Heart right ventricle (tissue), 16 donors: ENCODE measurements around the gene MAGEA9B. TPM values are rescaled to one million over a fixed set of nuclear protein-coding genes. Genes with fewer than 3 reads are reported as not detected.
"Not testable (repeated sequence)": the region's sequence is repeated elsewhere in the genome, so short reads cannot be mapped to it uniquely, and the experiment has no call there.

ENCODE experiments used
- ATAC-seq, 8 donors: fragments of 200-7000 bp; cut with Tn5 transposase; one replicate each; pipeline ENCODE4 v1.9.1; 2020; ENCODE audit warnings: mild to moderate bottlenecking in 8 of 8, moderate library complexity in 8 of 8, moderate number of reproducible peaks in 1 of 8
- DNase-seq, 2 donors: peaks; one replicate each; pipeline ENCODE4 v3.0.0-alpha.2; 2020
- H3K27ac ChIP-seq, 10 donors: fragments of 200-600 bp; sonication (generic) in 2 of 10; one replicate each; pipeline versions ENCODE4 v1.5.0 to v1.8.0; 2020 to 2022; ENCODE audit warnings: mild to moderate bottlenecking in 3 of 10
- H3K27me3 ChIP-seq, 7 donors: fragments of 200-600 bp; one replicate each; pipeline ENCODE4 v1.8.0; 2021 to 2022; ENCODE audit warnings: mild to moderate bottlenecking in 2 of 7
- H3K36me3 ChIP-seq, 9 donors: fragments of 200-600 bp; sonication (generic) in 1 of 9; one replicate each; pipeline versions ENCODE4 v1.5.0 to v1.8.0; 2020 to 2022; ENCODE audit warnings: mild to moderate bottlenecking in 2 of 9
- H3K4me1 ChIP-seq, 9 donors: fragments of 200-600 bp; sonication (generic) in 1 of 9; one replicate each; pipeline versions ENCODE4 v1.5.0 to v1.8.0; 2020 to 2022; ENCODE audit warnings: mild to moderate bottlenecking in 4 of 9
- H3K4me3 ChIP-seq, 10 donors: fragments of 200-600 bp; sonication (generic) in 2 of 10; one replicate each; pipeline versions ENCODE4 v1.5.0 to v1.8.0; 2020 to 2022; ENCODE audit warnings: mild to moderate bottlenecking in 7 of 10, moderate library complexity in 2 of 10
- H3K9me3 ChIP-seq, 11 donors: fragments of 200-600 bp in 10 of 11; sonication (generic) in 2 of 11; one replicate each; pipeline versions ENCODE4 v1.5.0 to v1.8.0; 2013 to 2022; ENCODE audit warnings: mild to moderate bottlenecking in 2 of 11, control low read depth in 1 of 11, moderate library complexity in 1 of 11
- WGBS, 2 donors: extraction: QIAGEN DNeasy Blood & Tissue Kit; methylation state at CpG; one replicate each; pipeline ENCODE4 v1.1.7; 2013; ENCODE audit warnings: inconsistent platforms in 1 of 2; 5-methylcytosine and 5-hydroxymethylcytosine counted together
- intact Hi-C, 10 donors: fragments of 100-400 bp; cut with DNase I; formaldehyde crosslinking; loops; one replicate each; pipeline versions ENCODE4 v1.11.1 to v1.14.2; 2022
- polyA plus RNA-seq, 2 donors: library from polyadenylated mRNA; stranded (reverse); fragments of 200-250 nt; gene quantifications; one replicate each; pipeline ENCODE4 v1.2.3, GENCODE V29; 2013
- total RNA-seq, 10 donors: library from RNA; stranded (reverse); fragmentation: NEBNext Ultra II Directional in 3 of 10; extraction: Animal tissue kit (Norgen Biotek cat#: 25700) in 3 of 10; gene quantifications; one replicate each; pipeline versions ENCODE4 v1.2.1 to v1.2.4, GENCODE V29; 2021 to 2023
- TF ChIP-seq, protein P1 (sequence below), 9 donors: fragments of 200-600 bp; sonication (generic) in 2 of 9; IDR thresholded peaks; one replicate each; pipeline versions ENCODE4 v1.5.0 to v1.8.0; 2021 to 2022; ENCODE audit warnings: antibody characterized with exemption in 9 of 9, mild to moderate bottlenecking in 5 of 9, moderate library complexity in 1 of 9
- donor health status: Arrhythmogenic right ventricular cardiomyopathy.
- donor health status: ischemic (EF 13 %, LVEDD 7.1; RV severe dilation, severe dysfunction).
- donor health status: healthy with polysubstance abuse.
- donor health status: DM: no; HTN: yes; CAD: no.
- donor health status: DM: no; HTN: no; CAD: no.
- donor health status: ischemic (EF 25% LVEDD 6.9; RV normal size, moderate dysfunction).
- donor health status: ischemic (EF 25% LVEDD 5.7; RV mildly dilated, moderate dysfunction).
- donor health status: healthy.
- donor health status: DM: yes; HTN: yes; CAD: no.
- donor health status: Ischemic cardiomyopathy.
- donor health status: ischemic (EF 35%, LVEDD 5.7; RV mildly dilated, moderate dysfunction).
- donor health status: nonischemic (EF 11% LVEDD 7.7; RV severe dilation, severe dysfunction).
- donor health status: DM: yes; HTN: yes; CAD: no.
- donor health status: PGD.
- donor health status: ischemic (EF 29% LVEDD 5.4; RV normal size, mild dysfunction).
- donor health status: nonischemic (EF 23%, LVEDD 6.1; RV moderate dilation, normal function).

MAGEA9B gene
- total and polyA plus RNA-seq, 12 donors = not detected

DNA sequence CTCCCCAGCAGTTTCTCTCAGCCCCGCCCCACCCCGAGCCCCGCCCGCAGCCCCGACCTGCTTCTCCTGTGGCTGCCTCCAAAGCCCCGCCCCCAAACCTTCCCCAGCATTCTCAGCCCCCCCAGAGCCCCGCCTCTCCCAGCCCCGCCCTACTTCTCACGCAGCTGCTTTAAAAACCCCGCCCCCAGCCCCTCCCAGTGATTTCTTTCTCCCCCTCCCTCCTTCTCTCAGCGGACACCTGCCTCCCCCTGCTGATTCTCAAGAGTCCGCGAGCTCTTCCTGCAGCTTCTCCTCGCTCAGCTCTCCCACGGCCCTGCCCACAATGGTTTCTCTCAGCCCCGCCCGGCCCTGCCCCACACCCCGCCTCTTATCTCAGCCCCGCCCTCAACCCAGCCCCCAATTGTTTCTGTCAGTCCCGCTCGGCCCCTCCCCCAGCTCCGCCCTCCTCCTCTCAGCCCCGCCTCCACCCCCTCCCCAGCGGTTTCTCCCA is 47.1 kb downstream of the MAGEA9B start:
- WGBS, 2 donors = 0 to 2% methylated on average over 6 to 24 of the region's 24 CpGs
- TF ChIP-seq, protein P1, sequence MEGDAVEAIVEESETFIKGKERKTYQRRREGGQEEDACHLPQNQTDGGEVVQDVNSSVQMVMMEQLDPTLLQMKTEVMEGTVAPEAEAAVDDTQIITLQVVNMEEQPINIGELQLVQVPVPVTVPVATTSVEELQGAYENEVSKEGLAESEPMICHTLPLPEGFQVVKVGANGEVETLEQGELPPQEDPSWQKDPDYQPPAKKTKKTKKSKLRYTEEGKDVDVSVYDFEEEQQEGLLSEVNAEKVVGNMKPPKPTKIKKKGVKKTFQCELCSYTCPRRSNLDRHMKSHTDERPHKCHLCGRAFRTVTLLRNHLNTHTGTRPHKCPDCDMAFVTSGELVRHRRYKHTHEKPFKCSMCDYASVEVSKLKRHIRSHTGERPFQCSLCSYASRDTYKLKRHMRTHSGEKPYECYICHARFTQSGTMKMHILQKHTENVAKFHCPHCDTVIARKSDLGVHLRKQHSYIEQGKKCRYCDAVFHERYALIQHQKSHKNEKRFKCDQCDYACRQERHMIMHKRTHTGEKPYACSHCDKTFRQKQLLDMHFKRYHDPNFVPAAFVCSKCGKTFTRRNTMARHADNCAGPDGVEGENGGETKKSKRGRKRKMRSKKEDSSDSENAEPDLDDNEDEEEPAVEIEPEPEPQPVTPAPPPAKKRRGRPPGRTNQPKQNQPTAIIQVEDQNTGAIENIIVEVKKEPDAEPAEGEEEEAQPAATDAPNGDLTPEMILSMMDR (IDR thresholded peaks at IDR 0.05) = no peak
- Histone ChIP-seq H3K9me3 (no peaks in the 10 kb centered on the region), H3K4me3 (peak overlapping the region in 9 of 10 donors; percentile 42 to 76 (median 66)), H3K27me3 (no peaks in the 10 kb centered on the region), H3K27ac (peak overlapping the region; percentile 84 to 93 (median 90)), H3K4me1 (peaks cover 0 to 11% (median 4%) of the 10 kb centered on the region in 9 donors), H3K36me3 (peaks cover 0 to 4% (median 0%) of the 10 kb centered on the region in 9 donors)
- DNase-seq = peak; percentile 91 to 93
- peak; percentile 77 to 88 (median 82) for ATAC-seq
- intact Hi-C loops = no loop called here

DNA sequence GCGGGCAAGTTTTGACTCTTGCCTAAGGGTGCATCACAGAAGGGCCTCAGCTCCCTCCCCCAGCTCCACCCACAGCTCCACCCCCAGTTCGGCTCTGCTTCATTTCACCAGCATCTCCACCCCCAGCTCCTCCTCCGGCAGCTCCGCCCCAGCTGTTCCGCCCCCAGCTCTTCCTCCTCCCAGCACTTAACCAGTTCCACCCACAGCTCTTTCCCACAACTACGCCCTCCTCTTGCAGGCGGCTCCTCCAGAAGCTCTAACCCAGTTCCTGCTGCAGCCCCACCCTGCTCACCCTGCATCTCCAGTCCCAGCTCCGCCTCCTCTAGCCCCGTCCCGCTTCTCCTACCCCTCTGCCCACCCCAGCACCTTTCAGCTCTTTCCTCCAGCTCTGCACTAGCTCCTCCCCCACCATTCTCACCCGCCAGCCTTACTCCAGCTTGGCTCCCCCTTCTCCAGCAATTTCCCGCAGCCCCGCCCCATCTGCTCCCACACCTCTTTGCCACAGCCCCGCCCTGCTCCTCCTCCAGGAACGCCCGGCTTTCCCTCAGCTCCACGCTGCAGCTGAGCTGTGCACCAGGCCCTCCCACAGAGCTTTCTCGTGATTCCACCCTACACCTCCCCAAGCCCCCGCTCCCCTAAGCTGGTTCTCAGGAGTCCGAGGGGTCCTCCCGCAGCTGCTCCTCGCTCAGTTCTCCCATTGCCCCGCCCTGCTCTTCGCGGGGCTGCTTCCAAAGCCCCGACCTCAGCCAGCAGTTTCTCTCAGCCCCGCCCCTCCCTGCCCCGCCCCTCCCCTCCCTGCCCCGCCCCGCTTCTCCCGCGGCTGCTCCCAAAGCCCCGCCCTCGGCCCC is 47.8 kb downstream of the MAGEA9B start:
- peaks cover 0 to 4% (median 0%) of the 10 kb centered on the region in 9 donors for H3K36me3 ChIP-seq
- ATAC-seq (peak; percentile 69 to 82 (median 76)), DNase-seq (peak; percentile 87 to 91)
- peak overlapping the region in 9 of 10 donors; percentile 27 to 76 (median 66) for H3K4me3 ChIP-seq
- intact Hi-C loops = no loop called here
- H3K4me1 ChIP-seq = peaks cover 0 to 11% (median 4%) of the 10 kb centered on the region in 9 donors
- peak overlapping the region; percentile 22 to 93 (median 77) for H3K27ac ChIP-seq
- TF ChIP-seq, protein P1 (IDR thresholded peaks at IDR 0.05) = no peak
- H3K9me3 ChIP-seq = no peaks in the 10 kb centered on the region
- no peaks in the 10 kb centered on the region for H3K27me3 ChIP-seq
- 1% methylated on average over 16 to 34 of the region's 34 CpGs for WGBS, 2 donors

DNA sequence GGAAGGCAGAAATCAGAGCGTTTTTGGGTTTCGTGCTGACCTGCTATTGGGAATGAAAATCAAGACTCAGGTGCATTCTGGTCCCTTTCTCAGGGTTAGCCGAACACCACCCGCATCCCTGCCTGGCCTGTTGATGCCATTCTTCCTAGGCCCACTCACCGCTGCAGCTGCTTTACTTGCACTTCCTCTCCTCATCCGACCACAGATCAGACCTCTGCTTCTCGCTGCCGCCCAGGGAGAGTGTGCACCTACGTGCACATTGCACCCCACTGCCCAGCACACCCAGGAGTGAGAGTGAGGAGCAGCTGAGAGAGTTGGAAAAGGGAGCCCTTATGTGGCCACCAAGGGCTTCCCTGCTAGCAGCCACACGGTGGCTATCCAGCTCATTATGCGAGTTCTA is 49.8 kb downstream of the MAGEA9B start:
- H3K36me3 ChIP-seq, H3K27ac ChIP-seq, H3K4me3 ChIP-seq, H3K9me3 ChIP-seq, ATAC-seq, H3K27me3 ChIP-seq, intact Hi-C loops, DNase-seq: not testable (repeated sequence)
- WGBS, 2 donors = 88 to 94% methylated on average over 5 to 7 of the region's 11 CpGs
- H3K4me1 ChIP-seq = peaks cover 0 to 11% (median 4%) of the 10 kb centered on the region in 9 donors

DNA sequence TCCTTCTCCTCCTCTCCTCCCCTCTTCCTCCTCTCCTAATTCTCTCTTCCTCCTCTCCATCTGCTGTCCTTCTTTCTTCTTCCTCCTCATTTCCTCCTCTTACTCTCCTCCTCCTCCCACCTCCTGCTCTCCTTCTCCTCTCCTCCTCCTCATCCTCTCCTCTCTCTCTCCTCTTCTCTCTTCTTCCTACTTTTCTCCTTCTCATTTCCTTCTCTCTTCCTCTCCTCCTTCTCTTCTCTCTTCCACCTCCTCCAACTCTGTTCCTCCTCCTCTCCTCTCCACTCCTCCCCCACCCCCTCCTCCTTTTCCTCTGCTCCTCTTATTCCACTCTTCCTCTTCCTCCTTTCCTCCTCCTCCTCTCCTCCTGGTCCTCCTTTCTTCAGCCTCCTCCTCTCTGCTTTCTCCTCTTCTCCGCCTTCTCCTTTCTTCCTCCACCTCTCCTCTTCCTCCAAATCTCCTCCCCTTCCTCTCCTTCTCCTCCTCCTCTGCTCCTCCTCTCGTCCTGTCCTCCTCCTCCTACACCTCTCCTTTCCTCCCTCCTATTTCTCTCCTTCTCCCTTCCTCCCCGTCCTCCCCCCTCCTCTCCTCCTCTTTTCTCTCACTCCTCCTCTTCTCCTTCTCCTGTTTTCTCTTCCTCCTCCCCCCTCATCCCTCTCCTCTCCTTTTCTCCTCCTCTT is 52.2 kb downstream of the MAGEA9B start:
- H3K27ac ChIP-seq, H3K4me1 ChIP-seq, H3K27me3 ChIP-seq, H3K9me3 ChIP-seq, ATAC-seq, H3K36me3 ChIP-seq, H3K4me3 ChIP-seq, intact Hi-C loops, DNase-seq: not testable (repeated sequence)
- WGBS, 2 donors = 68 to 81% methylated on average over 3 of the region's 3 CpGs

DNA sequence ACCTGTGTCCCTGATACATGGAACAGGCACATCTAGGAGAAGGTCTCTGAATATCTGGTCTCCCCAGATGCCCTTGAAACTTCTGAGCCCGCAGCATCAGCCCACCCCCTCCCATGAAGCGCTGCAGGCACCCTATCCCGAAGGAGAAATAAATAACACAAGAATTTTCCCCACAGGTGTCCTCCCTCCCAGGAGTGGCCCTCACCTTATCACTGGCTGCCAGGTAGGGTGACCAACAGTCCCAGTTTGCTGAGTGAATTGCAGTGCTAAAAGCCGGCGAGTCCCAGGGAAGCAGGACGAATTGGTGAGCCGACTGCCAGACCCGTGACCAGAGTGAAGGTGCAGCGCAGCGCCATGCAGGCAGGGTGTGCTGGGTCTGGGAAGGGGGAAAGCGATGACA is 53.3 kb downstream of the MAGEA9B start:
- H3K4me3 ChIP-seq, ATAC-seq, H3K36me3 ChIP-seq, DNase-seq, intact Hi-C loops, H3K27ac ChIP-seq, H3K27me3 ChIP-seq, H3K9me3 ChIP-seq, H3K4me1 ChIP-seq: not testable (repeated sequence)
- 85 to 95% methylated on average over 6 to 9 of the region's 11 CpGs for WGBS, 2 donors

DNA sequence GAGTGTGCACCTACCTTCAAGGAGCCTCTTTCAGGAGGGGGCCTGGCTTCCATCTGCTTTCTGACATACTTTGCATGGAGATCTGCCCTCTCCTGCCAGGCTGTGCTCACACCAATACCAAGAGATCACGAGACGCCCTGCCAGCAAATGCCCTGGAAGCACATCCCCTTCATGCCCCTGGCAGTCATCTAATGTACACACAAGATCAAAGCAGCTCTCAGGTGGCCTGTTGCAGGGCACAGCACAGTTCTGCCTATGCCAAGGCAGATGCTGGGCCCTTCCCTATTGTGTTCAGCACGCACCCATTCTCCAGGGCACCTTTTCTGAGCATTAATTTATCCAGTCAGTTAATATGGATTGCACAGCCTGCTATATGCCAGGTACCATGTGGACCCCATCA is 54.4 kb downstream of the MAGEA9B start:
- 100% methylated on average over 1 of the region's 3 CpGs; no CpG with 5 or more reads in 1 of the 2 donors for WGBS, 2 donors
- DNase-seq, intact Hi-C loops, H3K27me3 ChIP-seq, H3K9me3 ChIP-seq, H3K36me3 ChIP-seq, H3K27ac ChIP-seq, H3K4me1 ChIP-seq, H3K4me3 ChIP-seq: not testable (repeated sequence)
- peak in 1 of 8 donors; percentile 16 for ATAC-seq
